HuH-7.5 (cell line): ENCODE data around the gene LIX1.
"Not testable (repeated sequence)": the region's sequence is repeated elsewhere in the genome, so short reads cannot be mapped to it uniquely, and the experiment has no call there.

ENCODE experiments used
- DNase-seq: peaks from one replicate; pipeline ENCODE4 v3.0.0; 2011; ENCODE audit warnings: low spot score

The LIX1 gene

DNA sequence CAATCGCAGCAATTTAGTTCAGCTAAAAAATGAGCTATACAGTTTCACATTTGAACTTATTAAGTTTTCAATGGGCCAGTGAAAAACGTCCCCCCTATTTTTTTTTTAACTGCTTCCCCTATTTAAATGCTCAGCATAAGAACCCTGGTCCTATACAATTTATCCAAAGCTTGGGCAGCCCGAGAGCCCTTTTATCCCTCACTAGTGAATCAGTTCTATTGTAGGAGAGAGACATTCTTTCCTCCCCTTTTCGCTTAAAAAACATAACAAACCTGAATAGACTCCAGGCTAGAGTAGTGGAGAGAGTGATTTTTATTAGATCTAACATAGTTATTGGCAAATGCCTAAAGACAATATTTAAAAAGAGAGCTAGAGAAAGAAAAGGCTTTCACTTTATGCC lies 1.4 kb downstream of the LIX1 start:
- DNase-seq: no peak

DNA sequence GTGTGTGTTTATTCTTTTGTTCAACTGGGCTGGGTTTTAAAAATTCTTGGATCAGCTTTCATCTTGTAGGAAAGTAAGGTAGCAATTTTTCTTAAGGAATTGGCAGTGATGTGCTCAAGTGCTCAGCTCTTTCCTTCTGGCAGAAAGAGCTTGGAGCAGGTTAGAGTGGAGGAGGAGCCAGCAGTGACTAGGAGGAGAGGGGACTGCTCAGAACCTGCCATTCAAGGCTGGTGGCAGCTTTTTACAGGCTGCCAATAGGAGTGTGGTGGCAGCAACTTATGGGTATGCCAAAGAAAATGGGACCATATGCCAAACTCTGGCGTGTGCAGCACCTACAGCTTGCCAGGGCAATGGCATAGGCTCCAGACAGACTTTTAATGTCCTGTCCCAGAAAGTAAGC lies 2.2 kb downstream of the LIX1 start:
- DNase-seq: not testable (repeated sequence)

DNA sequence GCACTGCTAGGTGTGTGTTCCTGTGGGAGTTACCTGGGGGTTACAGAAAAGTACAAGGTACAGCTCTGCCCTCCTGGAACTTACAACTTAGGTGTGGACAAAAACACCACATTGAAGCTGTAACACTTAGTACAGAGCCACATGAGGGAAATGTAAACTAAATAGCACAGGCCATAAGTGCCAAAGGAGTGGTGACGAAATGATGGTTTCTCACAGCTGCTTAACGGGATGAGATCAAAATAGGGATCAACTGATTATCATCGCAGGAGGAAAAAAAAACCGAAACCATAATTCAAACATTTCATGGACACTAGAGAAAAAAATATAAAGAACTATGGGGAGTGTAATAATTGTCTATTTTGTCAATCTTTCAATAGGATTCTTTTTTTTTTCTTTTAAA lies 5.9 kb downstream of the LIX1 start:
- DNase-seq: no peak

DNA sequence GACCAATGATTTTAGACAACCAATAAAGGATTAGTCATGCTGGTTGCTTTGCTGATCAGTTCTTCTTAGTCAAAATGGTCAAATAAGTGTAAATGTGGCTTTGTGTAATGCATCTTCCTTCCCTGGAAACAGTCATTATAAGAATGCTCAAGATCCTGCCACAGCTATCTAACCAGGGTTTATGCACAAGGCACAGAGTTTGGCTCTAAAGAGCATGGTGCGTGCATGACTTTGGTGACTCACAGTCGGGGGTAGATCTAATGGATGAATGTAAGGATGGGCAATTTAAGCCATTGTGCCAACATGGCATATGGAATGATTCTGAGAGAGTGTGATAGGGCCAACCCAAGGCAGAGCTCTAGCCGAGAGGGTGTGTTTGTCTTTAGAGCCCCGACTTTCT lies 6.5 kb downstream of the LIX1 start:
- DNase-seq: no peak

DNA sequence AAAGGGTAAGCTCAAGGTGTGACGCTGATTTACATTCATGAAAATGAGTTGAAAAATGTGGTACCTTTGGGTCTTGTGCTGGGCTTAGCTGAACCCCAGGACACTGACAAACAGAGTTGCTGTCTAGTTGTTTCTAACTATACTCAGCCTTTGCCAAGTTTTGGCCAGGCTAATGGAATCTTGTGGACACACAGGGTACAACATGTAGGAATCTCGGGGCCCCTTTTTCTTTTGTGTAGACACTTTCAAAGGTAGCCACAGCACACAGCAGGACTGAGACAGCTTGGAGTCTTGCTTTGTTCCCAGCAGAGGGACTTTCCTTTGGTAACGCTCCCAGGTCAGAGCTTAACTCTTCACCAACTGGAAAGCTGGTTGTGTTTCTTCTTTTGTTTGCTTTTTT lies 7.8 kb downstream of the LIX1 start:
- DNase-seq: no peak

DNA sequence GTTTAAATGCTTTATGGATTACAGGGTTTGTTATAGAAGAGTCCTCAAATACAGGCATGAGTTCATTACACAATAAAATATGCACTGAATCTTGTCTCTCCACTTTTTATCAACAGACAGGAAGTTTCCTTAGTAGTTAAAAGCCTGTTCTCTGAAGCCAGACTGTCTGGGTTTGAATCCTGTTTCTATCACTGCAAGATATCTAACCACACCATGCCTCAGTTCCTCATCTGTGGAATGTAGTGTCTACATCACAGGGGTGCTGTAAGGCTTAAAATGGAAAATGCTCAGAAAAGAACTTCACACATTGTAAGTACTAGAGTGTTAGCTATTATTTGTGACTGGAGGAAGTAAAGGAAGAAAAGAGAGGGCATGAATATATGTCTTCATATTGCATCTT lies 9.3 kb downstream of the LIX1 start:
- no peak for DNase-seq

DNA sequence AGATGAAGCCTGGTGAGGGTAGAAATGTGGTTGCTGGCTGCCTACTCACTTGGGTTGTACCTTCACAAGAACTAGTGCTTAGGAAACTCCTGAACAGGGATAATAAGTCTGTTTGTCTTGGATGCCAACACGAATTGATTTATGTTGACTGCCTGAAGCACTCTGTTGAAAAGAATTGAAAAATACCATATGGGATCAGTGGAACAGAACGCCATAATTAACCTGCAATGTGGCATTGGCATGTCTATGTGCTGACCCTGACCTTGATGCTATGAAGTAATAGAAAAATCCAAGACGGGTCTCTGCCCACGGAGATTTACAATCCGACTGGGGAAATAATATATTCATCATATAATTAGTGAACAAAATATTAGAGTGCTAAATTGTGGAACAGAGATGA lies 10.5 kb downstream of the LIX1 start:
- no peak for DNase-seq

DNA sequence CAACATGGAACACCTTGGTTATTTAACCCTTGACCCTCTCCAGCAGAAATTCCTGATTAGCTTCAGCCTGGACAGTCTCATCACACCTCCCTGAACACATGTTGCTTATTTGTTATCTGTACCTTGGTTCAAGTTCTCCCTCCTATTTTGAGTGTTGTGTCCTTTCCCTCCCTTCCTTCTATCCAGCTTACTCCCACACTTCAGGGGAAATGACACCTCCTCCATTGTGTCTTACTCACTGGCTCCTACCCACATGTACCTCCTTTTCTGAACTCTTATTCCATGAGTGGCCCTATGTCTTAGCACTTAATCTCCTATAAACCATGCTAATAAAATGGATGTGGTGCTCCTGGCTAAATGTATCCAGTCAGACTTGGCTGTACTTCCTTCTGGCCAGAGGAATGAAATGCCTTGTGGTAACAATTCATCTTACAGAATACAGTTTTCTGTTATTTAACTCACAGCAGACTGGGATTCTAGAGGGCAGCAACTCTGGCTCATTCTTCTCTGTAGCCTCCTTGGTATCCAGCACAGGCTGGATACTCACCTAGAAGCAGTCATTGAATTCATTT lies 11.2 kb downstream of the LIX1 start:
- no peak for DNase-seq

DNA sequence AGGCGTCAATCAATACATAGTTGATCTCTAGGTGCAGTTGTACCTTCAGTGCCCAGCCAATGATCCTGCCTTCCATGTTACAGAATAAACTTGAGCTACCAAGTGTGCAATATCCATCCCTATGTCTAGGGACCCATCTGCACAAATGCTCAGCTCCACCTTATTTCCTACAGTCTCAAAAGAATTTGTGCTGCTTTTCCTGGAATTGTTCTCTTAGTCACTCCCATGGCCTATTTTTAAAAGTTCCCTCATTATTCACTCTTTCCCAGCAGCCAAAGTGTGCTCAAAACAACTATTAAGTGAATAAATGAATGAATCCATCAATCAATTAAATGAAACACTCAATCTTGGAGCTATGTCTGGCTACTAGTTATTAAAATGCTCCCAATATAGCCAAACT lies 14.7 kb downstream of the LIX1 start:
- no peak for DNase-seq

DNA sequence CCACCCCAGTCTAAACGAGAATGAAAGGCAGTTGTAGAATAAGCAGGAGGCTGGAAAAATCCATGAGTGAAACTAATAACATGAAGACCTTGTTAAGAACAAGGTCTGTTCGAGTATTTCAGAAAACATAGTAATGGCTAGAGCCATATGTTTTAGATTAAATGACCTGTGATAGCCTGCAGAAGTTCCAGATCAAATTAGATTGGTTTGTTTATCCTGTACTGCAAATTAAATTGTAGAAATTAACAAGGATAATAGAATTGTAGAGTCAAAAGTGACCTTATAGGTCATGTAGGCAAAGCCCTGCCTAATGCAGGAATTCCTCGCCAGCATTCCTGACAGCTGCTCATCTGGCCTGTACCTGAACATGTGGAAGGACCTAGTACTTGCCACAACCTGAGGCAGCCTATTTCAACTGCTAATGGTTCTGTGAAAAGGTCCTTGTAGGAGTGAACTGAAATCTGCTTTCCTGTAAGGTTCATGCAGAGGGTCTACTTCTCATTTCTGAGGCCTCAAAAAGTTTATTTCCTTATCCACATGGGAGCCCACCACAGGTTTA lies 17.2 kb downstream of the LIX1 start:
- DNase-seq: no peak

DNA sequence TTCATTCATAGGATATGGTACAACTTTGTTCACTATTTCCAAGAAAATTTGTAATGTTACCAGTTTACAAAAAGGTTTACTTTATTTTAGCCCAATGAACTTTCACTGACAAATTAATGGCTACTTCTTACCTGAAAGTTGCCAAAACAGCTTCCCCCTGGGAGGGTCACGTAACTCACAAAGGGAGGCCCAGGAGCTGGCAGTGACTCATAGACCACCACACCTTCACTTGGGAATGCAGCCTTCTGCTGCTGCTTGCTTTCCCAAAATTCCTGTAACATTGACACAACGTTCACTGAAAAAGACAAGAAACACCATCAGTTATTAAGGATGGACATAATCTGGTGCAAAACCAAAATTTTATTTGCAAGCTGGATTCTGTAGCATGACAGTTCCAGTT lies 18.1 kb downstream of the LIX1 start:
- no peak for DNase-seq

DNA sequence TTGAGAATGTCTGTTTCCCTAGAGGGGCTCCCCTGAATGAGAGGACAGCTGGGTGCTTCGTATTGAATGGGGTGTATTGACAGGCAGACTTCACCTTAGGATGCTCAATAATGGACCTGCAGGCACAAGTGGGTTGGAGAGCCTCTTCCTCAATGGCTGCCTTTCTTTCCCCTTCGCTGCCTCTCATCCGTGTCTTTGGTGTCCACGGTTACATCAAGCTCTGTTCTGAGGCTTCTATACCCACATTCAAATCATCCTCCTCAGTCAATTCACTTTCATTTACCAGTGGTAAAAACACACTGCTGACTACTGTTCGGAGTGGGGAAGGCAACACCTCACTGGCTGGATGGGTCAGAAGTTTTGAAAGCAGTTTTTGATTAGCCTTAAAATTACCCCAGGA lies 20.6 kb downstream of the LIX1 start:
- no peak for DNase-seq

DNA sequence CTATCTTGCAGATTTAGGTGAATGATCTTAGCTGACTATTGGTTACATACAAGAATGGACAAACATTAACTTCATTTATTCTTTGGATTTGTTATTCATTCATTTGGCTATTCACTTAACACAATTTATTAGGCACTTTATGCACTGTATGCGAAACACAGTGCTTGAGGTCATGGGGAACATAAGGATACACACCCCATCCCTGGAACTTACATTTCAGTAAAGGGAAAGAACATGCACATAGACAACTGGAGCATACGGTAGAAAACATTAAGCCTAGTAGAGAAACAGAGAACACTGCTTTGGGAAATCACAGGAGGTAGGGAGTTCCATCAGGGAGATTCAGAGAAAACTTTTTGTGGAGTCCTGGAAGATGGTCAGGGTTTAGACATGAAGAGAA lies 22.2 kb downstream of the LIX1 start:
- DNase-seq: no peak

DNA sequence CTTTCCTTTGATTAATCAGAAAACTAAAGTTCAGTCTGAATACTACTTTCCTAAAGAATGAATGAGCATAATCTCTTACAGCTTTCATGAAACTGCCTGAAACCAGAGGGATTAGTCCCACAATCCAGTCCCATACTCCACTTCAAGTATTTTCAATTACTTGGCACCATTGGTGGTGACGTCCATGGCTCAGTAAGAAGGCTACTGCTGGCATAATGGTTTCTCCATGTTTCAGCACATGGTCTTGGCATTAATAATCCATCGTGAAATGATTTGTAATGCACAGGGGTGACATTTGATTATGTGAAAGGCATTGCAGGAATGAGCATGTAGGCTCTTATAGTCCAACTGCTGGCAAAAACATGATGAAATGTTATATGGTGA lies 23.4 kb downstream of the LIX1 start:
- DNase-seq: no peak

DNA sequence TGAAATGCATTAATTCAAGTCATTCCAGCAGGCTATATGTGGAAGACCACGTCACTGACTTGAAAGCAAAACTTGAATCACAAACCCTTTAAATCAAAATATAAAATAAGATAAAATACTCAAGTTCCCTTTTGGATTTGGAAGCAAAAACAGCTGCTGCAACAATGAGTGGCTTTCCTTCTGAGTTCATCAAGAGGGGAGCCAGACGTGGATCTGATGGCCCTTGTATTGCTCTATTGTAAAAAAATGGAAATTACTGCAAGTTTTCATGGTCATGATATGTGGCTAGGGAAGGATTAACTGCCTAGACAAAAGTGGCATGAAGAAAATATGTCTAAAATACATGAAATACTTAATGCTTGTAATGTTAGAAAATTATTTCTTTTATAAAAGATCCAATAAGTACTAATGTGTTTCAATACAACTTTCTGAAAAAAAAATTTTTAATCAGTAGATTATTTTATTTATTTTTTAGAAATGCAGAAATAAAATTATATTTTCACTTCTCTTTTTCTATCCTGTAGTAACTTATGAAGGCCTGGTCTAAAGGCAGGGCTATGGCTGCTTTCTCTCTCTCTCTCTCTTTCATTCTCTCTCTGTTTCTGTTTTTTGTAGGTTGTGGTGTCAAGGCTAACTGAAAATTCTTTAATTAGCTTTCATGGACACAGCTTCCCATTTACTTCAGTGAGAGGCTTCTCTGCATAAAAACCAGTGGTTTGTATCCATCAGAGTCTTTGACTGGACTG lies 24.0 kb downstream of the LIX1 start:
- DNase-seq: no peak

DNA sequence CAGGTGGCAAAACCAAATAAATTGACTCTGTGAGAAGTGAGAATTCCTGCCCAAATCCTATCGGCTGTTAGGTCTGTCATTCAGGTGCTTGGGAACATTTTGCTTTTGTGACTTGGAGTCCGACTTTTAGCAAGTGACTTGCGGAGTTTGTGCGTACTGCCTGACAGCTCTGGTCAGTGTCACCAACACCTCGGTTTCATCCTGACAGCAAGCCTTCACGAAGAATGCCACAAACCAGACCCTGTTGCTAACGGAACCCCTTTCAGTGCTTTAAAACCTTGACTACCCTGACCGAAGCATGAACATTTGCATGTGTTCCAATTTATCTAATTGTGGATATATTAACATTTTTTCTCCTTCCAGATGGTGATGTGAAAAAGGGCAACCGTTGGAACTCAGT lies 26.5 kb downstream of the LIX1 start:
- DNase-seq: no peak

DNA sequence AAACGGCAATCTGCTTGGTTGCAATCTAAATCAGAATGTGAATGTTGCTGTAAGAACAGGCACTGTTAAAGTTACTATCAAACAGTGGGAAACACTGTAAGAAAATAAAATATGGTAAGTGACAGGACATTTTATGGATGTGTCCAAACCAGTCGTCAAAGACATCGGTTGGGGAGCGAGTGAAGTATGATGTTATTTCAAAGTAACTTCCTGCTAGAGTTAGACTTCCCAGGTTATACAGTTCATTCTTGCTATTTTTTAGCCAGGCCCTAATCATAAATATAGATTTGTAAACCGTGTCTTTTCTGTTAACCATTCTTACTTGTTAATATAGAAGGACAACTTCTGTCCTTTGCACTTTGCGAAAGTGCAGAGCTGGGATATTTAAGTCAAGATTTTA lies 30.2 kb downstream of the LIX1 start:
- DNase-seq: no peak

DNA sequence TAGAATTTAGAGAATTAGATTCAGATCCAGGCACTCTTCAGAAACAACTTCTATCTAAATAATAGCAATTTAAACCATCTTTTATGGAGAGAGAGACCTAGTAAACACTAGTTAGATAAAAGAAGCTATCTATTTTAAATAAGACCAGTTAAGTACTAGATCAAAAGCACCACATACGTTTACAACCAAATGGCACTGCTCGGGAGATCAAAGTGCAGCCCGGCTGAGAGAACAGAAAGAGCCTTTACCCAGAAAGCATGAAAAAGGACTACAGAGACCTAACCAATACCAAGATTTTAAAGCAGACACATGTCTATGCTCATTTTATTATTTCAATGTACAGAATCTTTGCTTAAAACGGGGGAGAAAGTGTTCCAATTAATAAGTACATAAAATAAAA lies 30.8 kb downstream of the LIX1 start:
- DNase-seq: no peak

DNA sequence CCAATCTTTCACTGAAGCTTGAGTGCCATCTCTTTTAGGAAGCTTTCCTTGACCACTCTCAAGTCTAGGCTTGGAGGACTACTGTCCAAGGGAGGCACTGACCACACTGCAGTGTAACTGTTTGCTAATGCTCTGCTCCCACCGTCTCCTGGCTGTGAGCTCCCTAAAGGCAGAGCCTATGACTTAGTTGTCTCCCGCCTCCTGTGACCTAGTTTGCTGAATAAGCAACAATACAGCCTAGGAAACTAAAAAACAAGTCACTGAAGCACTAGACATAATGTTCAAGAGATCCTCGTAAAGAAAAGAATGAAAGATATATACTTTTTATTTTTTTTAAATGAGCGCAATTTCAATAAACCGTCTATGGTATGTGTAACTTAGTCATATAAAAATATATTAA lies 31.4 kb downstream of the LIX1 start:
- DNase-seq: no peak

DNA sequence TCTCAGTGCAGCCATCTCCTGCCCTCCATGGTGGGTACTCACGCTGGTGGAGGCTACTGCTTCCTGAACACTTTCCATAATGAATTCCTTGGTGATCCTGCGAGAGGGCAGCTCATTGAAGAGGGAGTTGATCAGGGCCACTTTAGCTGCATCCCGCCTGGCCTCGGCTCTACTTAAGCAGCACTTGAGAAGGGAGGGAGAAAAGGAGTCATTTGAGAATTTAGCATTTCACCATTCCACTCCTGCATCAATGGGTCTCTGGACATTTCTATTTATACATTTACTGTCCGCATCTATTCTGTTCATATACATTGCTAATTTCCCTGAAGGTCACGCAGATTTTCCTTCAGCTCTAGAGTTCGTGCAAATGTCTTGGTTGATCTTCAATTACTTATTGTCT lies 35.1 kb downstream of the LIX1 start:
- no peak for DNase-seq

DNA sequence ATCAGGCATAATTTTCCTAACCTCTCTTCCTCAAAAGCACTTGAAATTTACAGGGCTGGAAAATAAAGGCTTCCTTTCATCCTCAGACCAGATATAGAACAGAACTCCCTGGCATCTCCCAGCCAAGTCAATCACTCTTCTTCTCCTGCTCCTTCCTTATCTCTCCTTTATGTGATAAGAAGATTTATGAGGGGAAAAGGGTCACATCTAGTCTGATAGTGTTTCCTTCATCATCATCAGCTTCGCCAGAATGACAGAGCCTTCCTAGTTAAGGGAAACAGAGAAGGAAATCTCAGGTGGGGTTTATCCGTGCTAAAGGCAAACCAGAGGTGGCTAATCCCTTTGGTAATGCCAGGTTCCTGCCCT lies 36.2 kb downstream of the LIX1 start:
- no peak for DNase-seq

DNA sequence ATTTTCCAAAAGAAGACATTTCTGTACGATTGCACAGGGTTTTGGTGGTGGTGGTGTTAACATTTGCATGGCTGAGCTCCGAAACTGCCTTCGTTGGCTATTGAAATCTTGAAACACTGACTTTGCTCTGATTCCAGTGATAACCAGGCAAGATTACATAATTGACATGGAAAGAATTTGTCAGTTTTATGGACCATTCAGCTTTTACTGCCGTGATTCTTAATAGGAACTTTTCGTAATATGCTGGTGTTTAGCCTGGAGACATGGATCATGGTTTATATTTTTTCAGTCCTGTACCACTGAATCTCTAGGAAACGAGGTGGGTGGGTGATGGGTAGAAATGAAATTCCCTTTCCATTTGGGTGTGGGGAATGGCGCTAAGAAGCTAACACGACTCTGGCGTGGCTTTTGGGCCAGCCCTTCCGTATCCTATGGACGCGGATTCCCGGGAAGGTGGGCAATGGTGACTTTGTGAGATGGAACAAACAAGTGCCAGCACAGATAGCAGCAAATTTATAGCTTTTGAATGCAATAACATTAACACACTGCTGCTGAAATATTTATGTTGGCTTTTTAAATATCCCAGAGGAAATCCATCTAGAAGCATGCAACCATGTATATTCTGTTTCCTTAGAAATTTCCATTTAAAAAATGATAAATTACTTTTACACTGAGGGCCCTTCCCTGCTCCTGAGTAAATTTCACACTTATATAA lies 36.8 kb downstream of the LIX1 start:
- no peak for DNase-seq

DNA sequence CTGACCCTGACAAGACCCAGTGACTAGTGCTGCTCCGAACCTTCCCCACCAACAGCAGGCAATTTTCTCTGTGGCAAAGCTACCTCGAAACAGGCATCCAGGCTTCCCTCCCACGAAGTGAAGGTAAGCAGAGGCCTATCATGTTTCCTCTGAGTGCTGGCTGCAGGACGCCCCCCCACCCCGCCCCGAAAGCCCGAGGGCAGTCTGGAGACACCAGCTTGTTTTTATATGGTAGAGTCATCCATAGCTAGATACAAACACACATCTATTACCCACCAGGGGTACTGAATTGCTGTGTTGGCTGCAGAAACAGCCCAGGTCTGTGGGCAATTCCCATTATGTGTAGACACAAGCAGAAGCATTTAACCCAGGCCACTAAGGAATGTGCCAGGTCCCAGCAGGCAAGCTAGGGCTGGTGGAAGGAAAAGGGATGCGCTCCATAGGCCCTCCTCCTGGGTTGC lies 40.4 kb downstream of the LIX1 start:
- DNase-seq: no peak
